GM21737 (cell line): ENCODE results near the gene SLC39A11.
A peak's percentile ranks its signal among the peaks of the same experiment; 100 is the strongest.
"Not testable (repeated sequence)": the region's sequence is repeated elsewhere in the genome, so short reads cannot be mapped to it uniquely, and the experiment has no call there.

Experiments used
- ATAC-seq: cut with Tn5 transposase; IDR thresholded peaks from one replicate; pipeline ENCODE4 v1.9.1; 2021; ENCODE audit warnings: mild to moderate bottlenecking, moderate library complexity; ENCODE audit not compliant: unreplicated experiment

Gene SLC39A11

DNA sequence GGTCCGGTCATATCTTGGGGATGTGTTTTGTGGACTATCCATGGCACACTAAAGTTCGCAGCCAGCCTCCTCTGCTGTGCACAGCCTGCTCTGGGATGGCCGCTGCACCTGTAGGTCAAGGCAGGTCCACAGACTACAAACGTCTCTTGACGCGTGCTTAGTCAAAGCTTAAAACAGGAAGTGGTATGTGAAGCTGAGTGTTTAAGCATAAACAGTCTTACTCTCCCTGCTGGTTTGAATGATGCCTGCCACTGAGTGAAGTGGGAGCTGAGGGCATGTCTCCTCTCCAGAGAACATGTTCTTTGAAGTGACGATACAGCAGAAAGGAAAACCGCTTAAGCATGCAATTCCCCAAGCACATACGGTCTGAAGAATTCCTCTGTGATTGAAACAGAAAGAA, 365.6 kb downstream of the SLC39A11 start:
- peak; percentile 91 for ATAC-seq

DNA sequence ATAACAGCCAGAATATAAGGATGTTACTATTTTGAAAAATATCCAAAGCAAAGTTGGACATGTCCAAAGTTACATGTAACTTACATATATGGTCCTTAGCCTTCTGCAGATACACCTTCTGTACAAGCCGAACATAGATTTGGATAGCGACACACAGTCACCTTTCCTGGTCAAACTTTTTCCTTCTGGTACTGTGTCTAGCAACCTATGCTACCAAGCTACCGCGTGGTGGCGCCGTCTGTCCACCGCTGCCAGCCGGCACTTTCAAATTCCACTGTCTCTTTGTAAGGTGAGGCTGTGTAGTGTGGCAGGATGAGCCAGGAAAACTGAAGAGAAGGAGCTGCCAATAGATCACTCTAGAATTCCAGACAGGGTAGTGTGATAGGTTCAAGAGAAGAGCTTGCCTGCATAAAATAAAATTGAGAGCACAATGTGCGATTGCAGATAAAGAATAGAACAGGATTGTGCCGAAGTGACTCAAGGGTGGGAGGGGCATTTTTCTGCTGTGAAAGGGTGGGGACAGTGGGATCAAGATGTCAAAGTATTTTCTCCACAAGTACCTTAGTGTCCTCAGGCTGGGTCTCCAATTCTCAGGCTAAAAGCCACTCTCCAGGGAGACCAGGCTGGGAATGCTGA, 366.9 kb downstream of the SLC39A11 start:
- ATAC-seq = no peak

DNA sequence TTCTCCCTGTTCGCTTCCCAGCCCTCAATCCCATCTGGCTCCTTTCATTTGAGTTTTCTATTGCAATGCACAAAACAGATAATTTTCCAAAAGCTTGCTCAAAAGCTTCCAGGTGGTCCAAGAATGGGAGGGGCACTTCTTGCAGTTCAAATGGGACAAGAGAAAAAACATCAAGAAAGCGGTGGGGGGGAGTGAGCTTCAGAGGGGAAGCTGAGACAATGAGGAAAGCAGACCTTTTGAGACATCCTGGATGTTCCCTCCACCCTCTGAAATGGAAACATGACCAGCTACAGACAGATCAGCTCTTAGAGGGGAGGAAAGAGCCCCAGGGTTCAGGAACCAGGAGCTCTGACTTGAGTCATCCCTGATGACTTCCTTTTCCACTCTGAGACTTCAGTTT, 368.2 kb downstream of the SLC39A11 start:
- ATAC-seq = no peak

DNA sequence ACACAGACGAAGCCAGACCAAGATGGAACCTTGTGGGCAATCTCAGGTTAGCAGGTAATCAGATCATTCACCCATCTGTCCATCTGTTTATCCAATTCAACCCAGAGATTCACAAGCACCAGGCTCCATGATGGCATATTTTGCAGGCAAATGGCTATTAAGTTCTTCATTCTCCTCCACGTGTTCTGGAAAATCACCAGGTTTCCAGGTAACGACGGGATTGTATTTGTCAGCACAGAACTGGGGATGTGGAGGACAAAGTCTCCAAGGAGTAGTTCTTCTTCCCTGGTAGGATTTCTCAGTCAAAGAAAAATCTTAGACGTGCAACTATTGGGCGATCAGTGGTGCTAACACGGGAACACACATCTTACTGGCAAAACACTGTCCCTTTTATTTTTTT, 368.8 kb downstream of the SLC39A11 start:
- ATAC-seq = no peak

DNA sequence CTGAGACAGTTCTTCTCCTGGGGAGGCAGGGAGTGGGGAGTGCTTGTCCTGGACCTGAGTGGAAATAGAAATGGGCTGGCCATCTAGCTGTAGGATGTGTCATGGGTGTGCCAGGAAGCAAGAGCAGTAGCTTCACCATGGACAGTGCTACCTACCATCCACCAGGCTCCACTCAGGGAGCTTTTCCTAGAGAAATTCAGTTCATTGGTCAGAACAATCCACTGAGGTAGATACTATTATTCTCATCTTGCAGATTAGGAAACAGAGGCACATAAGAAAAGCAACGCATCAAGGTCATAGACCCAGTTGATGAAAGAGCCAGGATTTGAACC, 372.0 kb downstream of the SLC39A11 start:
- no peak for ATAC-seq

DNA sequence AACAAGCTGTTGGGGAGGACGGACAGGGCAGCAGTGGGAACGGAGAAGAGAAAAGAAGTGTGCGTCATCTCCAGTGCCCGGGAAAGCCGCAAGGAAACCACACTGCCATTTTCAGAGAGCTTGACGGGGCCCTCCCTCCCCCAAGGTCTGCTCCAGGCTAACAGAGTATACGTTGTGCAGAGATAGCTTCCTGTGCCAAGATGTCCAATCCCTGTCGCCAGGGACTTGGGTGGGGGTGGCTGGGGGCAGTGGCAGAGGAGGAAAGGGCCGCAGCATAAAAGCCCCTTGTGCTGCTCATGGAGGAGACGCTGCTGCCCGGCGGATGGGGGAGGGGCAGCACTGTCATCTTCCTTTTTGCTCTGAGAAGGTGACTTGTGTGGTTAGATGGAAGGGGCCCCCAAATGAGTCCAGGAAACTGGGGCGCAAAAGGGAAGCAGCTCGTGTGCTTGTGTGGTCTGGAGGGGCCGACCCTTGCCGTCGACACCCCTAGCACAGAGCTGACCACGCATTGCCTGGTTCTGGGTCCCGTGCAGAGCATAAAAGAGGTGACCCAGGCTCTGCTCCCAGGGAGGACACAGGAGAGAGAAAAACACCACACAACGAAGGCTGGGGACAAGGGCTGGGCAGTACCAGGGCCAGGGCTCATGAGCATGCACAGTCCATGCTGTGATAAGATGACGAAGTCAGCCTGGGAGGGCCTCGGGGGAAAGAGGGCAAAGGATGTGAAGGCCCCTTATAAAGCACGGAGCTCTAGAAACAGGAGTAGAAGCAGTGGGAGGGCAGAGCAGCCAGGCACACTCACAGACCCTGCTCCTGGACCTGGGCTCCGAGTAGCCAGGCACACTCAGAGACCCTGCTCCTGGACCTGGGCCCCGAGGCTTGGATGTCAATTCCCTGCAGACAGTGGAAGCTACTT, 372.7 kb downstream of the SLC39A11 start:
- no peak for ATAC-seq

DNA sequence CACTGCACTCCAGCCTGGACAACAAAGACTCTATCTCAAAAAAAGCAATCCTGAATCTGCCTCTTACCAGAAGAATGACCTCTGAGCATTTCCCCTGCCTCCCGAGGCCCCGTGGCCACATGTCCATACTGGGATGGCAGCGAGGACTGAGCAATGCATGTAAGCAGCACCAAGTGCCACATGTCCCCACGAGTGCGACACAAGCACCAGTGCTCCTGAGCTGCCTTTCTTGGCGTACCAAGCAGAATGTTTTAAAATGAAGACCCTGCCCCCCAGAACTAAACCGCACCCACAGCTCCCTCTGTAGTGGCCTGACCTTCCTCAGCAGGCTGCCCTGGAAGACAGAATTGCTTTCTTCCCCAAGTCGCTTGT, 373.3 kb downstream of the SLC39A11 start:
- ATAC-seq = no peak

DNA sequence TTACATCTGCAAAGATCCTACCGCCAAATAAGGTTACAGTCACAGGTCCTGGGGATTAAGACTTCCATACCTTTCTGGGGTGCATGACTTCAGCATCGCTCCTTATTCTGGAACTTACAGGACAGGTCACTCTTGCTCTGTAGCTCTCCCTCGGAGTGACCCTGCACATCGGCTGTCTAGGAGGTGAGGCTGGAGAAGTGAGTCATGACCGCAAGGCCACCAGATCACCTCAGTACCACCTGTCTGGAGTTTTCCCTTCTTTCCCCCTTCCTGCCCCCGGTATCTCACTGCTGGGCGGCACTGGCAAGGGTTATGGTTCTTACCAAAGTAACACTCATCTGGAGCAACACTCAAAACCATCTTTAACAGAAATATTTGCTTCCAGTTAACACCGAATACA, 374.8 kb downstream of the SLC39A11 start:
- no peak for ATAC-seq

DNA sequence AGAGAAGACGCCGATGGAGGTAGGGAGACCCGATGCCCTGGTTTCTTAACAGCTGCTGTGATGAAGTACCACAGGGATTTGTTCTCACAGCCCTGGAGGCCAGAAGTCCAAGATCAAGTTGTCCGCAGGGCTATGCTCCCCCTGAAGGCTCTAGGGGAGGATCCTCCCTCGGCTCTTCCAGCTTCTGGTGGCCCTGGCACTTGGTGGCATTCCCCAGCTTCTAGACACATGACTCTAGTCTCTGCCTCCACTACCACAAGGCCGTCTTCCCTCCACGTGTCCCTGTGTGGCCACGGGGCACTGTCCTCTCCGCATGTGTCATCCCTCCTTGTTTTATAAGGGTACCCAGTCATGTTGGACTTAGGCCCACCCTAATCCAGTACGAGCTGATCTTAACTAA, 375.2 kb downstream of the SLC39A11 start:
- ATAC-seq = no peak

DNA sequence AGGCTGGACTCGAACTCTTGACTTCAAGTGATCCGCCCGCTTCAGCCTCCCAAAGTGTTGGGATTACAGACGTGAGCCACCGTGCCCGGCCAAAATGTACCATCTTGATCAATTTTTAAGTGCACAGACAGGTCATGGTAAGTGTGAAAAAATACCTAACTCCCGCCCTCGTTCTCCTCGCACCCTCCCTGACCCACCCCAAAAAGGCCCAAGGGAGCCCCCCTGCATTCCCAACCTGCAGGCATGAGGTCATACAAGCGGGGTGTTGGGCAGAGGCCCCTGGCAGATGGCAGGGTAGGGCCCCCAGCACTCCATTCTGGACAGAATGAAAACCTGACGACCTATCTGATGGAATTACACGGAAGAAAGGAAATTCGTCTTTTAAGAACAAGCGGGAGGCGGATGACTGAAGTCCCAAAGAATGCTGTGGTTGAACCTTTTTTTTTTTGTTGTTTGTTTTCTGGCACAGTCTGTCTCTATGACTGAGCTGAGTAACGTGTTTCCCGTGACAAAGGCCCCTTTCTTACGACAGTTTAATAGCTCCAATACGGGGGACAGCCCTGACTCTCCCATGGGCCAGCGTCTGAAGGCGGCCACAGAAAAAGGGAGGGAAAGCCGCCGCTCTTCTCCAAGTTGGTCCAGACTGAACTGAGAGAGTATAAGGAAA, 376.4 kb downstream of the SLC39A11 start:
- ATAC-seq = no peak

DNA sequence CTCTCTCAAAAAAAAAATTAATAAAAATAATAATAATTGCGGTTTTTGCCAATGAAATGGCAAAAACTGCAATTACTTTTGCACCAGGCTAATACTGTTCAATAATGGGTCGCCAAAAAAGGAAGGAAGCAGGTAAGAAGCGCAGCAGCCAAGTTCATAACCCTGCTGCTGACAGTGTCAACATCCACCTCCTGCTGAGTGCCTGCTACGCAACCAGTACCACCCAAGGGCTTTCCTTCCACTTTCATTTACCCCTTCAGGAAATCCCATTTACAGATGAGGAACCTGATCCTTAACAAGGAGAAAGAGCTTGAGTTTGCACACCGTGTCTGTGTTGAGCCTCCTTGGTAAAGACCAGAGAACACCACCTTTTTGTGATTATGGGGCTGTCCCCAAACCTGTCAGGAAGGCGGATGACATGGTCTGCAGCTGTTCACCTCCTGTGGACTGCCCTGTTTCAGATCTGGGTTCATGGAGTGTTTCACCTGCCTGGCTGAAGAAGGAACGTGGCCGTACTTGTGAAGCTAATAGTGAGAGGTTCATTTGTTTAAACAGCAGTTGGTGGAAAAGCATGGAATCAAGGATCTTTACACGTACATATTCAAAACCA, 378.0 kb downstream of the SLC39A11 start:
- ATAC-seq = no peak

DNA sequence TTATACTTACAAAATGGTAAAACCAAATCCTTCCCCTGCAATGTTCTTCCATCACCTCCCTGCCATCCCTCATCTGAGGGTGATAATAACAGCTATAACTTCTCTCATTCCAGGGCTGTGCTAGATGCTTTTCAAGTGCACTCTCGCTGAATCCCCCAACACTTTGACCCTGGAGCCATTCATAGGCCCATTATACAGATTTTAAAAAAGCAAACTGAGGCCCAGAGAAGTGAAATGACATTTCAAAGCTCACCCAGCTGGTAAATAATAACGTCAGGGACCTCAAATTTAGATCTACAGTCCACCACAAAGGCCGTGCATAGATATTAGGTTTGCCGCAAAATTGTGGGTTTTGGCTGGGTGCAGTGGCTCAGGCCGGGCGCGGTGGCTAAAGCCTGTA, 378.8 kb downstream of the SLC39A11 start:
- no peak for ATAC-seq

DNA sequence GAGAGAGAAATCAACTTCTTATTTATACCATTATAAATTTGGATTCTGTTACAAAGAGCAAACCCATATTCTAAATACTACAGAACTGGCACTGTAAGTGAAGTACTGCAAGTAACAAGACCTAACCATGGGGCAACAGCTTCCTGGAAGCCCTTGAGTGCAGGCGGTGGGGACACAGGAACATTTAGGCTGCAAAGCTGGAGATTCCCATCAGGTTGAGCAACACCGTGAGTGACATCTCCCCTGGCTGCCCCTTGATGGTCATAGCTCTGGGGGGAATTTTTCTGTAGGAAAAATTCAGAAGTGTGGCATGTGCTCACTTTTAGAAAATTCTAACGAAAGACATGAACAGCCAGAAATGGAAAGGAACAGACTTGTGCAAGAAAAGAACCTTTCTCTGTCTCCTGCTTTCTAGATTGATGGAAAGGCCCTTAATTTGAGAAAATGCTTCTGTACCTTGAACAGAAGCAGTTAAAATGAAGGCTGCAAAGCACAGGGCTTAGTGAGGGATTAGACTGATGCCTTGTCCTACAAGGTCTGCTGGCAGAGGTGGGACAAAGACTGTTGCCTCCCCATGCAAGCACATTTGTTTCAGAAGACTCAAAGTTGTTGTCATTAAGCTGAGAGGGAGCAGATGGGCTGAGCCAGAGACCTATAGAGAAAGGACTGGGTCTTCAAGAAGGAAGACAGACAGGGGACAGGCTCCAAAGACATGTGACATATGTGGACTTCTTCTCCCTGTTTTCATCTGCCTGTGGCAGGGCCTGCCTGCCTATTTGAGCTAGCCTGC, 380.8 kb downstream of the SLC39A11 start:
- no peak for ATAC-seq

DNA sequence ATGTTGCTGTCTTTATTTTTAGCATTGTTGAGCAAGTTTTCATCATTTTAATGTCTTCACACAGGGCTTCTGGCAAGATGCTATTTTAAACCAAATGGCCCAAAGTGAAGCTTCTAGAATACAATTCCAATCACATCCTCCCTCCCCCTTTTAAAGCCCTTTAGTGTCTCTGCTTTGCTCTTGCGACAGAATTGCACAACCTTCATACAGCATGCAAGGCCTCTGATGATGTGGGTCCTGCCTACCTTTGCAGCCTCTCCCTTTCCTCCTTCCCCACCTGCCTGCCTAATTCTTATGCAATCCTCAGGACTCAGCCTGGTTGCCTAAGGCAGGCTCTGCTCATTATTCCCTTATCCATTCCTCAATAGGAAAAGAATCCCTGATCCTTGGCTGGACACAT, 381.7 kb downstream of the SLC39A11 start:
- ATAC-seq = no peak

DNA sequence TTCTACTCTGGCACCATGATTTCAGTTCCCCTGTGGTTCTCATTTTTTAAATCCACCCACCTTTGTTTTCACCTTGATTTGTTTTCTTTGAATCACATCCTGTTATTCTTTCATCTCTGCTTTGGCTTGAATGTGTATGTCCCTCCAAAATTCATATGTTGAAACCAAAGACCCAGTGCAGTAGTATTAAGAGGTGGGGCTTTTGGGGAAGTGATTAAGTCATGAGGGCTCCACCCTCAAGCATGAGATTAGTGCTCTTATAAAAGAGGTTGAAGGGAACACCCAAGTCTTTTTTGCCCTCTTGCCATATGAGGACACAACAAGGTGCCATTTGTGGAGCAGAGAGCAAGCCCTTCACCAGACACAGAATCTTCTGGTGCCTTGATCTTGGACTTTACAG, 382.3 kb downstream of the SLC39A11 start:
- no peak for ATAC-seq

DNA sequence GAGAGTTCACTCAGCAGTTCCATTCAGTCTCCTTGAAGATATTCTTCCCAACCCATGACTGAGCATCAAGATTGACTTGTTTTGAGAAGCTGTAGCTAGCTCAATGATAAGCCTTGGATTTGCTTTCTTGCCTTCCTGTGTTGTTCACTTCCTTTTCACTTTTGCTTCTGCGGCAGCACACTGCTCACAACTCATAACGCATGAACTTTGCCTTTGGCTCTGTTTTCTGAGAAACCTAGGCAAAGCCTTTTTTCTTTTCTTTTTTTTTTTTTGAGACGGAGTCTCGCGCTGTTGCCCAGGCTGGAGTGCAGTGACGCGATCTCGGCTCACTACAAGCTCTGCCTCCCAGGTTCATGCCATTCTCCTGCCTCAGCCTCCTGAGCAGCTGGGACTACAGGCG, 383.8 kb downstream of the SLC39A11 start:
- ATAC-seq = not testable (repeated sequence)

DNA sequence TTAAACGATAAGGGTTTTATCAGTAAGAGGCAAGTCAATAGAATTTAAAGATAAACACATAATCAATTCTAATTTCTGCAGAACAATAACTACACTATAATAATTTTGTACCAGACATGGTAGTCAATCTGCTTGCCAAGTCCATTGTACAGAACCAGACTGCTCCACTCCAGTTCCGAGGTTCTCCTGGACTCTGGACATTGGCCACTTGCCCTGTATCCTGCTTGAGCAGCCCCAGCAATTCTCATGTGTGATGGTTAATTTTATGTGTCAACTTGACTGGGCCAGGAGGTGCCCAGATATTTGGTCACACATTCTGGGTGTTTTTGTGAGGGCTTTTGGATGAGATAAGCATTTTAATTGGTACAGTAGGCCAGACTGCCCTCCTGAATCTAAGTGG, 384.6 kb downstream of the SLC39A11 start:
- ATAC-seq = no peak

DNA sequence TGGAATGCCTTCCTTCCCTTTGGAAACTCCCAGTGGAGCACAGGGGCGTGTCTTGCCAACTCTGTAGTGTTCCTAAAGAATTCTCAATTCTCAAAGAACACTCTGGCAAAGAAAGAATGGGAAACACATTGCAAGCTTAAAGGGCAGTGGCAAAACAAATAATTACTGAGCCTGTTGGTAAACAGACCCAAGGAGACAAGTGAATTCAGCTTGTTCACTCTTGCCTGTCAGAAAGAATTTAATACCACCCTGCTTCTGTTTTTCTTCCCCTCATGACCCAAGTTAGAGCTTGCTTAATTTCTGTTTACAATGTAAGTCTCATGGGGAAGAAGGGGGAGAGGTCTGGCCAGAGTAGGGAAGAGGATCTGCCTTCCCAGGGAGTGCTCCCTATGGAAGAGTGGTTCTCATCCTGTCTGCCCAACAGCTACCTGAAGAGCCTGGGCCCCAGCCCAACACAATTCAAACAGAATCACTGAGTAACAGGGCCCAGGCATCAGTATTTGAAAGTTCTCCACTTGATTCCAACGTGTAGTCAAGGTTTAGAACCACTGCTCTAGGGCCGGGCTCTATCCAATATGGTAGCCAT, 386.0 kb downstream of the SLC39A11 start:
- no peak for ATAC-seq

DNA sequence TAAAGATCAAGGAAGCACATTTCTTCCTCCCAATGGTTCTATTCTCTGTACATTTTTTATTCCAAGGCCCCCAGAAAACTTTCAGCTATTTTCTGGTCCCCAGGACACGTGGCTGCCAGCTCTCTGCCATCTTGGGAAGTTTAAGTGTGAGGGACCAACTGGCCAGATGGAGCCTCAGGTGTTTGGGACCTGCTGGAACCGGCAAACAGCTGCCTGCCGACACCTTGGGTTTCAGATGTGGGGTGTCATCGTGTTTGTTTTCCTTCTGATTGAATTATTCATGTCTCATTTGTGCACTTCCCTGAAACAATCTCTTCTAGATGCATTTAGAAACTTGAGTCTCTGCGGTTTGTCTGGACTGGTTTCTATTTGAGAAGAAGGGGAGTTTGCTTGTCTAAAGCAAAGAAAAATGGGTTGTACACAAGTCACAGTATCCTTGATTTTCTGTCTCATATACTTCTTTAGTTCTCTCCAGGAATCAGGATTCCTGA, 386.5 kb downstream of the SLC39A11 start:
- no peak for ATAC-seq

DNA sequence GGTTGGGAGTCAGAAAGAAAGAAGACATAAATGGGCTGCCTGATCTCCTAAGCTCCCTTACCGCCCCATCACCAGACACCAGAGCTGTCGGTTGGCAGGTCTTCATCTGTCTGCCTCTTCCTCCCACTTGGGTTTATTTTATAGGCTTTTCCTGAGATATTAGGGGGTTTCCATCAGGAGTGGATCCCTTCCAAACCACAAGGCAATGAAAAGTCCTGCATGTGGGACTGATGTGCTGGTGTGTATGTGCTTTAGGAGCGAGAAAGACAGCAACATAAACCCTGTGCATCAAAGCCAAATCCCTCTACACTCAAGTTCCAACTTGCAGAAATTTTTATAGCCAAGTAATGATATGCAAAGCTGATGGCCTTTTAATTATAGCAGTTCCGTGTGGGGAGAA, 389.5 kb downstream of the SLC39A11 start:
- ATAC-seq = no peak
